GM12878 (cell line): ENCODE measurements around the gene KDSR. TPM values are rescaled to one million over a fixed set of nuclear protein-coding genes. Genes with fewer than 3 reads are reported as not detected.

Source experiments
- GATAD2B ChIP-seq: fragments of 450-650 bp; conservative IDR thresholded peaks from 2 replicates; pipeline ENCODE4 v1.6.1; 2017; ENCODE audit warnings: low read depth, mild to moderate bottlenecking, moderate library complexity
- IKZF1 ChIP-seq: fragments of 450-650 bp; conservative IDR thresholded peaks from 2 replicates; pipeline ENCODE4 v1.6.1; 2017; ENCODE audit warnings: antibody characterized with exemption, mild to moderate bottlenecking
- IRF4 ChIP-seq: IDR thresholded peaks from 2 replicates; pipeline ENCODE4 v1.6.1; 2011; ENCODE audit warnings: low read depth, low read length
- KDM1A ChIP-seq: fragments of 200-600 bp; sonication (generic); IDR thresholded peaks from 2 replicates; pipeline ENCODE4 v1.6.1; 2016; ENCODE audit warnings: borderline replicate concordance
- NRF1 ChIP-seq: conservative IDR thresholded peaks from 2 replicates; pipeline ENCODE4 v1.6.1; 2011; ENCODE audit warnings: mild to moderate bottlenecking, low read depth, low read length, improper control_type of control experiment
- SP1 ChIP-seq: IDR thresholded peaks from one replicate; pipeline ENCODE4 v1.6.1; 2011; ENCODE audit warnings: low read depth, low read length
- SREBF1 ChIP-seq: IDR thresholded peaks from 2 replicates; pipeline ENCODE4 v1.6.1; 2012; ENCODE audit warnings: mild to moderate bottlenecking, low read length
- SRF ChIP-seq, 2 experiments: IDR thresholded peaks; 2 replicates each; pipeline ENCODE4 v1.6.1; 2011; ENCODE audit warnings: low read depth in 2 of 2, low read length in 2 of 2, mild to moderate bottlenecking in 1 of 2, moderate library complexity in 1 of 2
- polyA plus RNA-seq, 11 experiments: library from polyadenylated mRNA; depleted of rRNA in 4 of 11; unstranded in 6 of 11; stranded (reverse) in 5 of 11; fragments of >200 nt; fragmentation: Nextera tagmentation in 4 of 11; fragmentation: Illumina TruSeq in 1 of 11; extraction: Ambion mirVana in 4 of 11; extraction: Trizol in 1 of 11; gene quantifications; 1 replicate in 1 of 11; 2 replicates in 10 of 11; pipeline versions ENCODE4 v1.2.1 to v1.2.3, GENCODE V29; 2011 to 2016; ENCODE audit warnings: inconsistent platforms in 2 of 11, missing spikeins in 2 of 11, low read depth in 1 of 11
- total RNA-seq, 4 experiments: library from RNA; depleted of rRNA in 3 of 4; stranded (reverse); fragments of >200 nt in 3 of 4; fragmentation: Illumina TruSeq in 1 of 4; extraction: Trizol in 1 of 4; gene quantifications; 2 replicates each; pipeline versions ENCODE4 v1.2.1 to v1.2.3, GENCODE V29; 2013 to 2021
- TF ChIP-seq, protein P1 (sequence below): fragments of 450-650 bp; formaldehyde crosslinking; IDR thresholded peaks from 2 replicates; pipeline ENCODE4 v1.4.0; 2022; ENCODE audit warnings: mild to moderate bottlenecking, moderate library complexity
- TF ChIP-seq, protein P2 (sequence below): fragments of 450-650 bp; formaldehyde crosslinking; IDR thresholded peaks from 2 replicates; pipeline ENCODE4 v1.4.0; 2020; ENCODE audit warnings: mild to moderate bottlenecking, moderate library complexity
- TF ChIP-seq, protein P3 (sequence below): fragments of 450-650 bp; IDR thresholded peaks from 2 replicates; pipeline ENCODE4 v1.6.1; 2017; ENCODE audit warnings: mild to moderate bottlenecking, moderate library complexity
- TF ChIP-seq, protein P4 (sequence below): IDR thresholded peaks from 2 replicates; pipeline ENCODE4 v1.6.1; 2012; ENCODE audit warnings: mild to moderate bottlenecking, low read depth, low read length

The KDSR gene
- total and polyA plus RNA-seq, 10 of the 15 experiments (the other 5 are each of a cell fraction or from before 2014, with no cell fraction given): 5.2 to 25.9 (median 14.3) TPM

DNA sequence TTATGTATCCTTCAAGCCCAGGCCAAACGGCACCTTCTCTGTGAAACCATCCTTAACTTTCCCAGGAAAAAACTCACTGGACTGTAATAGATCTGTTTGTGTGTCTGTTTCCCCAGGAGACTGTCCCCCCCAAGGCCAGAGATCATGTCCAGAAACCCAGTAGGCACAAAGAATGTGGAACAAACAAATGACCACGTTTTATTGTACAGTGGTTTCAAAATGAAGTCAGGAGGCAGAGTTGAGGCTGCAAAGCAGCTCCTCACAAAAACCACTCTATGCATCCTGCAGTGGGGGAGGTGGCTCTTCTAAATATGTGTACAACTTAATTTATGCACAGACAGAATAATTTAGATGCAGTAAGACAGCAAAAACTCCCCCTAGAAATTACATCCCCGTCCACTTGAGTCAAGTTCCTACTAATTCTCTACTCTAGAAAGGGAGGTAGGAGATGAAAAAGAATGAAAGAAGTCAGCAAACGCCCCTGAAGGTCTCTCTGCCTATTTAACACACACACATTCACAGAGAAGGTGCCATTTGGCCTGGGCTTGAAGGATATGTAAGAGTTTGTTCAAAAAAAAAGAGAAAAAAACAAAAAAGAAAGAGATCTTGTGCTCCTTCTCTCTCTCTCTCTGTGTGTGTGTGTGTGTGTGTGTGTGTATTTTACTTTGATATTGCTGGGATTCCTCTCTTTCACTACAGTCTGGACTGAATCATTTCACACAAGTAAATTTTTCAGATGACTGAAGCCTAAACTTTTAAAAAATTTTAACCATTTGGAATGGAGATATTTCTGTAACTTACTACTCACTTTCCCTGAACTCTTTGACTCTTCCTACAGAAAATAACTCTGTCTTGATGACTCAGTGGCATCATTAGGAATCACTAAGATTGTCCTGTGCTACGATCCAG, 66.9 kb downstream of the KDSR start (continued):
- TF ChIP-seq, protein P1, sequence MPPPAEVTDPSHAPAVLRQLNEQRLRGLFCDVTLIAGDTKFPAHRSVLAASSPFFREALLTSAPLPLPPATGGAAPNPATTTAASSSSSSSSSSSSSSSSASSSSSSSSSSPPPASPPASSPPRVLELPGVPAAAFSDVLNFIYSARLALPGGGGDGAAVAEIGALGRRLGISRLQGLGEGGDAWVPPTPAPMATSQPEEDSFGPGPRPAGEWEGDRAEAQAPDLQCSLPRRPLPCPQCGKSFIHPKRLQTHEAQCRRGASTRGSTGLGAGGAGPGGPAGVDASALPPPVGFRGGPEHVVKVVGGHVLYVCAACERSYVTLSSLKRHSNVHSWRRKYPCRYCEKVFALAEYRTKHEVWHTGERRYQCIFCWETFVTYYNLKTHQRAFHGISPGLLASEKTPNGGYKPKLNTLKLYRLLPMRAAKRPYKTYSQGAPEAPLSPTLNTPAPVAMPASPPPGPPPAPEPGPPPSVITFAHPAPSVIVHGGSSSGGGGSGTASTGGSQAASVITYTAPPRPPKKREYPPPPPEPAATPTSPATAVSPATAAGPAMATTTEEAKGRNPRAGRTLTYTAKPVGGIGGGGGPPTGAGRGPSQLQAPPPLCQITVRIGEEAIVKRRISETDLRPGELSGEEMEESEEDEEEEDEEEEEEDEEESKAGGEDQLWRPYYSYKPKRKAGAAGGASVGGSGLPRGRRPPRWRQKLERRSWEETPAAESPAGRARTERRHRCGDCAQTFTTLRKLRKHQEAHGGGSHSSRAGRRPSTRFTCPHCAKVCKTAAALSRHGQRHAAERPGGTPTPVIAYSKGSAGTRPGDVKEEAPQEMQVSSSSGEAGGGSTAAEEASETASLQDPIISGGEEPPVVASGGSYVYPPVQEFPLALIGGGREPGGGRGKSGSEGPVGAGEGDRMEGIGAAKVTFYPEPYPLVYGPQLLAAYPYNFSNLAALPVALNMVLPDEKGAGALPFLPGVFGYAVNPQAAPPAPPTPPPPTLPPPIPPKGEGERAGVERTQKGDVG (CRISPR knock-in tag): no peak
- TF ChIP-seq GATAD2B (no peak), SP1 (no peak), IRF4 (no peak), IKZF1 (no peak; the same call in 1 of the 2 replicates), KDM1A (no peak), SRF (IDR thresholded peaks at IDR 0.05; ENCODE audit: low read depth in 2 of 2, low read length in 2 of 2) (no peak), SREBF1 (no peak), NRF1 (no peak)
- TF ChIP-seq, protein P2, sequence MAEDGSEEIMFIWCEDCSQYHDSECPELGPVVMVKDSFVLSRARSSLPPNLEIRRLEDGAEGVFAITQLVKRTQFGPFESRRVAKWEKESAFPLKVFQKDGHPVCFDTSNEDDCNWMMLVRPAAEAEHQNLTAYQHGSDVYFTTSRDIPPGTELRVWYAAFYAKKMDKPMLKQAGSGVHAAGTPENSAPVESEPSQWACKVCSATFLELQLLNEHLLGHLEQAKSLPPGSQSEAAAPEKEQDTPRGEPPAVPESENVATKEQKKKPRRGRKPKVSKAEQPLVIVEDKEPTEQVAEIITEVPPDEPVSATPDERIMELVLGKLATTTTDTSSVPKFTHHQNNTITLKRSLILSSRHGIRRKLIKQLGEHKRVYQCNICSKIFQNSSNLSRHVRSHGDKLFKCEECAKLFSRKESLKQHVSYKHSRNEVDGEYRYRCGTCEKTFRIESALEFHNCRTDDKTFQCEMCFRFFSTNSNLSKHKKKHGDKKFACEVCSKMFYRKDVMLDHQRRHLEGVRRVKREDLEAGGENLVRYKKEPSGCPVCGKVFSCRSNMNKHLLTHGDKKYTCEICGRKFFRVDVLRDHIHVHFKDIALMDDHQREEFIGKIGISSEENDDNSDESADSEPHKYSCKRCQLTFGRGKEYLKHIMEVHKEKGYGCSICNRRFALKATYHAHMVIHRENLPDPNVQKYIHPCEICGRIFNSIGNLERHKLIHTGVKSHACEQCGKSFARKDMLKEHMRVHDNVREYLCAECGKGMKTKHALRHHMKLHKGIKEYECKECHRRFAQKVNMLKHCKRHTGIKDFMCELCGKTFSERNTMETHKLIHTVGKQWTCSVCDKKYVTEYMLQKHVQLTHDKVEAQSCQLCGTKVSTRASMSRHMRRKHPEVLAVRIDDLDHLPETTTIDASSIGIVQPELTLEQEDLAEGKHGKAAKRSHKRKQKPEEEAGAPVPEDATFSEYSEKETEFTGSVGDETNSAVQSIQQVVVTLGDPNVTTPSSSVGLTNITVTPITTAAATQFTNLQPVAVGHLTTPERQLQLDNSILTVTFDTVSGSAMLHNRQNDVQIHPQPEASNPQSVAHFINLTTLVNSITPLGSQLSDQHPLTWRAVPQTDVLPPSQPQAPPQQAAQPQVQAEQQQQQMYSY (CRISPR knock-in tag): no peak
- TF ChIP-seq, protein P3, sequence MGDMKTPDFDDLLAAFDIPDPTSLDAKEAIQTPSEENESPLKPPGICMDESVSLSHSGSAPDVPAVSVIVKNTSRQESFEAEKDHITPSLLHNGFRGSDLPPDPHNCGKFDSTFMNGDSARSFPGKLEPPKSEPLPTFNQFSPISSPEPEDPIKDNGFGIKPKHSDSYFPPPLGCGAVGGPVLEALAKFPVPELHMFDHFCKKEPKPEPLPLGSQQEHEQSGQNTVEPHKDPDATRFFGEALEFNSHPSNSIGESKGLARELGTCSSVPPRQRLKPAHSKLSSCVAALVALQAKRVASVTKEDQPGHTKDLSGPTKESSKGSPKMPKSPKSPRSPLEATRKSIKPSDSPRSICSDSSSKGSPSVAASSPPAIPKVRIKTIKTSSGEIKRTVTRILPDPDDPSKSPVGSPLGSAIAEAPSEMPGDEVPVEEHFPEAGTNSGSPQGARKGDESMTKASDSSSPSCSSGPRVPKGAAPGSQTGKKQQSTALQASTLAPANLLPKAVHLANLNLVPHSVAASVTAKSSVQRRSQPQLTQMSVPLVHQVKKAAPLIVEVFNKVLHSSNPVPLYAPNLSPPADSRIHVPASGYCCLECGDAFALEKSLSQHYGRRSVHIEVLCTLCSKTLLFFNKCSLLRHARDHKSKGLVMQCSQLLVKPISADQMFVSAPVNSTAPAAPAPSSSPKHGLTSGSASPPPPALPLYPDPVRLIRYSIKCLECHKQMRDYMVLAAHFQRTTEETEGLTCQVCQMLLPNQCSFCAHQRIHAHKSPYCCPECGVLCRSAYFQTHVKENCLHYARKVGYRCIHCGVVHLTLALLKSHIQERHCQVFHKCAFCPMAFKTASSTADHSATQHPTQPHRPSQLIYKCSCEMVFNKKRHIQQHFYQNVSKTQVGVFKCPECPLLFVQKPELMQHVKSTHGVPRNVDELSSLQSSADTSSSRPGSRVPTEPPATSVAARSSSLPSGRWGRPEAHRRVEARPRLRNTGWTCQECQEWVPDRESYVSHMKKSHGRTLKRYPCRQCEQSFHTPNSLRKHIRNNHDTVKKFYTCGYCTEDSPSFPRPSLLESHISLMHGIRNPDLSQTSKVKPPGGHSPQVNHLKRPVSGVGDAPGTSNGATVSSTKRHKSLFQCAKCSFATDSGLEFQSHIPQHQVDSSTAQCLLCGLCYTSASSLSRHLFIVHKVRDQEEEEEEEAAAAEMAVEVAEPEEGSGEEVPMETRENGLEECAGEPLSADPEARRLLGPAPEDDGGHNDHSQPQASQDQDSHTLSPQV: no peak
- TF ChIP-seq, protein P4, sequence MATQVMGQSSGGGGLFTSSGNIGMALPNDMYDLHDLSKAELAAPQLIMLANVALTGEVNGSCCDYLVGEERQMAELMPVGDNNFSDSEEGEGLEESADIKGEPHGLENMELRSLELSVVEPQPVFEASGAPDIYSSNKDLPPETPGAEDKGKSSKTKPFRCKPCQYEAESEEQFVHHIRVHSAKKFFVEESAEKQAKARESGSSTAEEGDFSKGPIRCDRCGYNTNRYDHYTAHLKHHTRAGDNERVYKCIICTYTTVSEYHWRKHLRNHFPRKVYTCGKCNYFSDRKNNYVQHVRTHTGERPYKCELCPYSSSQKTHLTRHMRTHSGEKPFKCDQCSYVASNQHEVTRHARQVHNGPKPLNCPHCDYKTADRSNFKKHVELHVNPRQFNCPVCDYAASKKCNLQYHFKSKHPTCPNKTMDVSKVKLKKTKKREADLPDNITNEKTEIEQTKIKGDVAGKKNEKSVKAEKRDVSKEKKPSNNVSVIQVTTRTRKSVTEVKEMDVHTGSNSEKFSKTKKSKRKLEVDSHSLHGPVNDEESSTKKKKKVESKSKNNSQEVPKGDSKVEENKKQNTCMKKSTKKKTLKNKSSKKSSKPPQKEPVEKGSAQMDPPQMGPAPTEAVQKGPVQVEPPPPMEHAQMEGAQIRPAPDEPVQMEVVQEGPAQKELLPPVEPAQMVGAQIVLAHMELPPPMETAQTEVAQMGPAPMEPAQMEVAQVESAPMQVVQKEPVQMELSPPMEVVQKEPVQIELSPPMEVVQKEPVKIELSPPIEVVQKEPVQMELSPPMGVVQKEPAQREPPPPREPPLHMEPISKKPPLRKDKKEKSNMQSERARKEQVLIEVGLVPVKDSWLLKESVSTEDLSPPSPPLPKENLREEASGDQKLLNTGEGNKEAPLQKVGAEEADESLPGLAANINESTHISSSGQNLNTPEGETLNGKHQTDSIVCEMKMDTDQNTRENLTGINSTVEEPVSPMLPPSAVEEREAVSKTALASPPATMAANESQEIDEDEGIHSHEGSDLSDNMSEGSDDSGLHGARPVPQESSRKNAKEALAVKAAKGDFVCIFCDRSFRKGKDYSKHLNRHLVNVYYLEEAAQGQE: no peak
